Hair follicle dermal papilla cell (primary cell): ENCODE data around the gene SLIT3. TPM values are rescaled to one million over a fixed set of nuclear protein-coding genes. Genes with fewer than 3 reads are reported as not detected.

Experiments used
- small RNA-seq: library from RNA; depleted of rRNA; stranded (forward); fragments of <200 nt; gene quantifications from one replicate; pipeline ENCODE3, GENCODE V24; 2012
- total RNA-seq: library from RNA; depleted of rRNA; stranded (reverse); fragments of >200 nt; gene quantifications from 2 replicates; pipeline ENCODE4 v1.2.3, GENCODE V29; 2012

Gene SLIT3
- total RNA-seq: 111 and 112 TPM in 2 replicates

GRCh38 chr5:169300468-169301385 lies at the start of gene SLIT3:
Gene SLIT3, minus strand, starts transcription at chr5:169301139. Its CDS starts 430 bp downstream, at chr5:169300709.

Small RNA genes lying within 50 kb of the gene (small RNA-seq; reads per million reads assigned to genes)
- gene MIR218-2 (1.9 reads per million, percentile 43 among the genes with 10 or more reads in this experiment), gene MIR585 (70.1 reads per million, percentile 98 among the genes with 10 or more reads in this experiment), gene RF00019 (not detected)
